Aorta (tissue), 5 donors: ENCODE measurements around the gene JARID2. TPM values are rescaled to one million over a fixed set of nuclear protein-coding genes. Genes with fewer than 3 reads are reported as not detected.

Experiments
- ATAC-seq: fragments of 200-7000 bp; cut with Tn5 transposase; one replicate; pipeline ENCODE4 v1.9.1; 2022; ENCODE audit warnings: moderate library complexity; ENCODE audit not compliant: low FRiP score
- DNase-seq, 2 donors: peaks; one replicate each; pipeline ENCODE4 v3.0.0-alpha.2; 2020
- H3K27ac ChIP-seq, 2 donors: one replicate each; pipeline ENCODE4 v1.5.1; 2013; ENCODE audit warnings: low read length in 2 of 2, mild to moderate bottlenecking in 2 of 2, moderate library complexity in 2 of 2, control low read depth in 1 of 2, inconsistent platforms in 1 of 2, low read depth in 1 of 2
- H3K27me3 ChIP-seq, 2 donors: one replicate each; pipeline ENCODE4 v1.6.1; 2013; ENCODE audit warnings: control low read depth in 1 of 2, low read length in 1 of 2, mild to moderate bottlenecking in 1 of 2, moderate library complexity in 1 of 2; ENCODE audit not compliant: insufficient read depth in 2 of 2, control insufficient read depth in 1 of 2
- H3K36me3 ChIP-seq, 2 donors: one replicate each; pipeline ENCODE4 v1.6.1; 2013; ENCODE audit warnings: control low read depth in 1 of 2, low read length in 1 of 2, mild to moderate bottlenecking in 1 of 2; ENCODE audit not compliant: insufficient read depth in 2 of 2, control insufficient read depth in 1 of 2
- H3K4me1 ChIP-seq, 2 donors: one replicate each; pipeline ENCODE4 v1.6.1; 2013; ENCODE audit warnings: low read length in 2 of 2, control low read depth in 1 of 2, mild to moderate bottlenecking in 1 of 2, moderate library complexity in 1 of 2; ENCODE audit not compliant: insufficient read depth in 2 of 2, control insufficient read depth in 1 of 2
- H3K4me3 ChIP-seq, 2 donors: one replicate each; pipeline ENCODE4 v1.5.1; 2013; ENCODE audit warnings: low read length in 2 of 2, control low read depth in 1 of 2, mild to moderate bottlenecking in 1 of 2
- H3K9me3 ChIP-seq: one replicate; pipeline ENCODE4 v1.6.1; 2013; ENCODE audit warnings: mild to moderate bottlenecking, low read length; ENCODE audit not compliant: control insufficient read depth
- WGBS, 2 donors: extraction: QIAGEN DNeasy Blood & Tissue Kit; methylation state at CpG; one replicate each; pipeline ENCODE4 v1.1.7; 2013; 5-methylcytosine and 5-hydroxymethylcytosine counted together
- intact Hi-C, 2 donors: fragments of 100-400 bp; cut with DNase I; formaldehyde crosslinking; loops; one replicate each; pipeline versions ENCODE4 v1.14.2 to v1.15.0; 2022
- polyA plus RNA-seq, 2 donors: library from polyadenylated mRNA; stranded (reverse); fragments of 200-250 nt; gene quantifications; one replicate each; pipeline ENCODE4 v1.2.3, GENCODE V29; 2013
- total RNA-seq, 2 donors: library from RNA; stranded (reverse); fragmentation: NEBNext Ultra II Directional; extraction: Animal tissue kit (Norgen Biotek cat#: 25700); gene quantifications; one replicate each; pipeline ENCODE4 v1.2.1, GENCODE V29; 2021
- donor health status: healthy with polysubstance abuse.
- donor health status: Bipolar disorder and iron deficiency.
- donor health status: DM: no; HTN: no; CAD: no.
- donor health status: DM: no; HTN: no; CAD: no.
- donor health status: DM: yes; HTN: yes; CAD: no.

JARID2 gene
- total and polyA plus RNA-seq, 4 donors, result 0.88 to 13.0 (median 7.1) TPM

DNA sequence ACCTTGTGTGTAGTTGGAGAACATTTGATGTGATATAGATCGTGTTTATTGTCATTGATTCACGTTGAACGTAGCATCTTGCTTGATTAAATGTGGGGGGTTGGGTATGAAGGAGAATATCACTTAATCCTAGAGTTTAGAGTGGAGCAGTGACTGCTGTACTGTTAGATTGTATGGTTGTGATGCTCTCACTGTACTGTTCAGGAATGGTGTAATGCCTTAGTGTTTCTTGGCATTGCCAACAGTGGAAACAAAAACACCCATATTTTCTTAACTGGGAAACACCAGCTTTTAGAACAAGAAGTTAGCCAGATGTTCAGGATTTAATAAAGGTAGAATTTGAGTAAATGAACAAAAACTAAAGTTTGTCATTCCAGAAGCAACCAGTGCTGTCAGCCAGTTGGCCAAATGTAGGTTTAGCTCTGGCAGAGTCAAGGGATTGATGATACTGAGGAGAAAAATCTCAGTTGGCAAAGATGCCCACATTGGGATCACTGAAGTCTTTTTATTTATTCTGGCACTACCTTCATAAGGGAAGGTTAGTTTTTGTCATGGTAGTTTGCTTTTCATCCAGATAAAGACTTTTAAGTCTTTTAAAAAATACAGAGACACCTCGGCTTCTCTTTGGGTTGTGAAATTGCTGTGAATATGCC lies 129.9 kb downstream of the JARID2 start:
- no peaks in the 10 kb centered on the region for H3K27me3 ChIP-seq
- 40 to 45% methylated on average over 4 of the region's 4 CpGs for WGBS, 2 donors

DNA sequence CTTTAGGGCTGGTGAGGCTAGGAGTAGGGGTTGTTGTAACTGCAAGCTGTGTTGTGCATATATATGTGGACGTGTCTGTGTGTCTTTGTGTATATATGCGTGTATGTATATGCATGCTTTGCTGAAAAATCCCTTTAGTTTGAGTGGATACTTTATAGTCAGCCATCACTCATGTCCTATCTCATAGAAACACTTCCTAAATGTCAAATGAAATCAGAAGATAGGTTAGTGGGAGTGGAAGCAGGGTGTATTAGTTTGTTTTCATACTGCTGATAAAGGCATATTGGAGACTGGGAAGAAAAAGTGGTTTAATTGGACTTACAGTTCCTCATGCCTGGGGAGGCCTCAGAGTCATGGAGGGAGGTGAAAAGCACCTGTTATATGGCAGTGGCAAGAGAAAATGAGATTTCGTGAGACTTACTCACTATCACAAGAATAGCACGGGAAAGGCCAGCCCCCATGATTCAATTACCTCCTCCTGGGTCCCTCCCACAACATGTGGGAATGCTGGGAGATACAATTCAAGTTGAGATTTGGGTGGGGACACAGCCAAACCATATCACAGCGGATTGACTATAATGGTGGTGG lies 131.1 kb downstream of the JARID2 start:
- no peaks in the 10 kb centered on the region for H3K27me3 ChIP-seq
- WGBS, 2 donors, result 94 to 95% methylated on average over 5 of the region's 5 CpGs
- no peaks in the 10 kb centered on the region for H3K36me3 ChIP-seq
- ATAC-seq (no peak), DNase-seq (no peak)
- no peak overlapping the region for H3K27ac ChIP-seq
- H3K4me3 ChIP-seq, result no peak overlapping the region
- H3K4me1 ChIP-seq, result peaks cover 2 to 13% of the 10 kb centered on the region in 2 donors
- intact Hi-C loops, result no loop called here
- H3K9me3 ChIP-seq, result no peaks in the 10 kb centered on the region

More for the DNA sequence above, 129.9 kb downstream of the JARID2 start:
- no peaks in the 10 kb centered on the region for H3K36me3 ChIP-seq
- DNase-seq, result no peak
- intact Hi-C loops, result no loop called here
- no peak overlapping the region for H3K27ac ChIP-seq
- H3K4me3 ChIP-seq, result no peak overlapping the region
- H3K9me3 ChIP-seq, result no peaks in the 10 kb centered on the region
- ATAC-seq, result no peak
- H3K4me1 ChIP-seq, result peaks cover 2 to 13% of the 10 kb centered on the region in 2 donors

DNA sequence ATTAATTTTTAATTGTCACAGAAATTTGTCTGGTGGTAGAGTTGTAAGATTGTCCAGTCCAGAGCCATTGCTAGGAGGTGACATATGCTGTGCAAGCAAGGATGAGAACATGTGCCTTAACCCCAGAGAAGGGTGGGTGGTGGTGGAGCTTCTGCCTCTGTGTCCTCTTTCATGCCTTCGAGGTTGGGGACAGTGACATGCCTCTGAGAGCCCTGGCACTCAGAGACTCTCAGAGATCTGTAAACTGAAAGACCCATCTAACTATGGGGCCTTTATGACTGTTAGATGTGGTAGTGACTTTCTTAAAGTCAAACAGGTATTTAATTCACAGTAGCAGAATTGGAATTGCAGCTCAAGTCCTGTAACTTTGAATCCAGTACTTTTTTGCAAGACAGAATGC lies 132.4 kb downstream of the JARID2 start:
- peaks cover 2 to 13% of the 10 kb centered on the region in 2 donors for H3K4me1 ChIP-seq
- intact Hi-C loops, result no loop called here
- H3K4me3 ChIP-seq, result no peak overlapping the region
- no peak overlapping the region for H3K27ac ChIP-seq
- ATAC-seq, result no peak
- H3K27me3 ChIP-seq, result no peaks in the 10 kb centered on the region
- no peaks in the 10 kb centered on the region for H3K36me3 ChIP-seq
- DNase-seq, result no peak
- no peaks in the 10 kb centered on the region for H3K9me3 ChIP-seq
- WGBS, 2 donors, result 85 to 96% methylated on average over 1 of the region's 1 CpG

DNA sequence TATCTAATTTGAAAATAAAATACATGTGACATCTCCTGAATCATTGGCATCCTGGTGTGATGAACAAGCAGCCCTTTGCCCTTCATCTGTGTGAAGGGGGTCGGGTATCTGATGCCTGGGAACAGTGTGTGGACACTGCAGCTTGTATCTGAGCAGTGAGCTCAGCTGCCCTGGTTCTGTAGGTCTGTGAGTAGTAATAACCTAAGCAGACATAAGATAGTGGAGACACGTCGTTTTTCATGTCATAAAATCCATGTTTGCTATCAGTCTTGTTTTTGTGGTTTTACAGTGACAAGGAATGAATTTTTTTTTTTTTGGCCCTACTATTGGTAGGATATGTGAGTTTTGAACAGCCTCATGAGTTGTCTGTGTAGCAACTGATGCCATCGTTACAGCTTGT lies 133.0 kb downstream of the JARID2 start:
- 93 to 96% methylated on average over 4 of the region's 4 CpGs for WGBS, 2 donors
- no peak overlapping the region for H3K27ac ChIP-seq
- DNase-seq (no peak), ATAC-seq (no peak)
- H3K4me3 ChIP-seq, result no peak overlapping the region
- no peaks in the 10 kb centered on the region for H3K27me3 ChIP-seq
- intact Hi-C loops, result no loop called here
- peaks cover 2 to 13% of the 10 kb centered on the region in 2 donors for H3K4me1 ChIP-seq
- no peaks in the 10 kb centered on the region for H3K36me3 ChIP-seq
- H3K9me3 ChIP-seq, result no peaks in the 10 kb centered on the region

DNA sequence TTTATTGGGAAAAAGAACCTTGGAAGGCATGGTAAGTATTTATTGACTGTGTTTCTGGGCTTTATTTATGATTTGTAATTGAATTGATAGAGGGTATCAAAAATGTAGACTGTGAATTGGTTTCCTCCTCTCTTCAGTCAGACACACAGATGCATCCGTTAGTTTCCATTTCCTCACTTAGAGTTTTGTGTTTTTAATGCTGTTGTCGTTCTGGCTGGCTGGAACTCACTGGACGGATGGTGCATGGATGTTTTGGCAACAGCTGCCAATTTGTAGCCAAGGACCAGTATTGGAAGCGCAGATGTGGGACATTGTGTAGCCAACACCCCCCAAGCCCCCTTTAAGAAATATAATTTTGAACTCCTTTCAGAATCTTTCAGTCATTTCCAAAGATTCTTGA lies 134.5 kb downstream of the JARID2 start:
- H3K4me1 ChIP-seq, result peaks cover 2 to 13% of the 10 kb centered on the region in 2 donors
- H3K27ac ChIP-seq, result no peak overlapping the region
- no peaks in the 10 kb centered on the region for H3K36me3 ChIP-seq
- intact Hi-C loops, result no loop called here
- no peaks in the 10 kb centered on the region for H3K9me3 ChIP-seq
- WGBS, 2 donors, result 35 to 53% methylated on average over 4 of the region's 4 CpGs
- no peak for DNase-seq
- H3K27me3 ChIP-seq, result no peaks in the 10 kb centered on the region
- no peak overlapping the region for H3K4me3 ChIP-seq
- no peak for ATAC-seq

DNA sequence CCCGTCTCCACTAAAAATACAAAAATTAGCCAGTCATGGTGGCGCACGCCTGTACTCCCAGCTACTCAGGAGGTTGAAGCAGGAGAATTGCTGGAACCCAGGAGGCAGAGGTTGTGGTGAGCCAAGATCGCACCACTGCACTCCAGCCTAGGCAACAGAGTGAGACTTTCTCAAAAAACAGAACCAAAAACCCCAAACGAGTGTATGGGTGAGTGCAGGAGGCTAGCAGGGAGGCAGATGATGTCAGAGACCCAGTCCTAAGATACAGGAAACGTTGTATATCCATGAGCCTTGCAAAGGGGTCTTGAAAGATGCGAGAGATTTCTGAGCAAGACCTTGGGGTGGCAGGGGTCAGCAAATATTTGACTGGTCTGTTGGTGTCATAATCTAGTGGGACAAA lies 136.2 kb downstream of the JARID2 start:
- 89 to 94% methylated on average over 7 of the region's 7 CpGs for WGBS, 2 donors
- Histone ChIP-seq H3K27ac (no peak overlapping the region), H3K4me3 (no peak overlapping the region), H3K36me3 (no peaks in the 10 kb centered on the region), H3K9me3 (no peaks in the 10 kb centered on the region), H3K27me3 (no peaks in the 10 kb centered on the region), H3K4me1 (peaks cover 0 to 4% of the 10 kb centered on the region in 2 donors)
- DNase-seq (no peak), ATAC-seq (no peak)
- intact Hi-C loops, result no loop called here

DNA sequence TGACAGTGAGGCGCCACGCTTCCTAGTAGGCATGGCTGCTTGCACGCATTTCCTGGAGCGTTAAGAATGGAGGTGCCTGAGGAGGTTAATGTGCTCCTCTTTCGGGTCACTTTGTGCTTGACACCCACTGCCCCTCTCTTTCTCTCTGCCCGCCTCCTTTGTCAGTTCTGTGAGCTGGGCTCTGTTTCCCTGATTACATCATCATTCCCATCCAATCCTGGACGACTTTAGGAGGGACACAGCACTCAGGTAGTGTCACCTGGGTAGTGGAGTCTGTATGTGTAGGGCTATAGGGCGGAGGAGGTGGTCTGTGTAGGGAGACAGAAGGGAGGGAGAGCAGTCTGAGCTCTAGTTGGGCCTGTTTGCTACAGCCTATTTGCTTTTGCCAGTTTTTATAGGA lies 136.8 kb downstream of the JARID2 start:
- no peak for ATAC-seq

DNA sequence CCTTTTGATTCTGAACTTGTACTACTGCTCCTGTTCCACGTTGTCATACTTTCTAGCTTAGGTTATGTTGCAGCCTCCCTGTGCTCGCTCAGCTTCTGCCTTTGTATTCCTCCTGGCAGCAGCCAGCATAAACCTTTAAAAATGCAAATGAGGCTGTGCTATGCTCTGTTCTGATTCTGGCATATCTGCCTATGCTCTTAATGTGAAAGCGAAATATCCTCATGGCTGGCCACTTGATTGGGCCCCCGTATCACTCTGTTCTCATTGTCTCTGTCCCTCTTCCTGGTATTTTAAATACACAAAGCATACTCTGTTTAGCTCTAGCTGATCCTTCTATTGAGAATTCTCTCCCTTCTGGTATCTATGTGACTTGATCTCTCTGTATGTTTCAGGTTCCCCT lies 139.0 kb downstream of the JARID2 start:
- Histone ChIP-seq H3K9me3 (no peaks in the 10 kb centered on the region), H3K4me3 (no peak overlapping the region), H3K36me3 (no peaks in the 10 kb centered on the region), H3K4me1 (peaks cover 0 to 4% of the 10 kb centered on the region in 2 donors), H3K27ac (no peak overlapping the region), H3K27me3 (no peaks in the 10 kb centered on the region)
- ATAC-seq (no peak), DNase-seq (no peak)
- intact Hi-C loops, result no loop called here
- 87 to 90% methylated on average over 4 of the region's 4 CpGs for WGBS, 2 donors

More for the DNA sequence above, 136.8 kb downstream of the JARID2 start:
- intact Hi-C loops, result no loop called here
- Histone ChIP-seq H3K9me3 (no peaks in the 10 kb centered on the region), H3K4me1 (peaks cover 0 to 4% of the 10 kb centered on the region in 2 donors), H3K36me3 (no peaks in the 10 kb centered on the region), H3K4me3 (no peak overlapping the region), H3K27ac (no peak overlapping the region), H3K27me3 (no peaks in the 10 kb centered on the region)
- no peak for DNase-seq
- WGBS, 2 donors, result 94% methylated on average over 8 of the region's 8 CpGs

DNA sequence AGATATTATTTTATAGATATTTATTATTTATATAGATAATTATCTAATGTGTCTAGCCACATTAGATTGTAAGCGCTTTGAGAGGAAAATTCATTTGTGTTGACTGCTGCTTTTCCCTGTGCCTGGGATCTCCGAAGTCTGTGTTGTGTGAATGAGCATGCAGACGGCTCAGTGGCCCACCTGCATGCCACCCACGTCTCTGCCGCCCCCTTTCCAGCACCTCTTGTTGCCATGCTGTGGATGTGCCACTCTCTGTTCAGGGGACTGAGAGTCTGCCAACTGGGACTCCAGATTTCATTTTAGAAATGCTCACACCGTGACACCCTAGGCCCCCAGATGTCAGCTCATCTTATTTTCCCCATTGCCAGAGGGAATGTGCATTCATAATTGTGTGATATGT lies 139.7 kb downstream of the JARID2 start:
- no peak overlapping the region for H3K4me3 ChIP-seq
- ATAC-seq, result no peak
- H3K27ac ChIP-seq, result no peak overlapping the region
- no peaks in the 10 kb centered on the region for H3K9me3 ChIP-seq
- H3K27me3 ChIP-seq, result no peaks in the 10 kb centered on the region
- H3K4me1 ChIP-seq, result peaks cover 0 to 1% of the 10 kb centered on the region in 2 donors
- no peak for DNase-seq
- 94 to 98% methylated on average over 6 of the region's 6 CpGs for WGBS, 2 donors
- intact Hi-C loops, result no loop called here
- H3K36me3 ChIP-seq, result no peaks in the 10 kb centered on the region
